ENCODE results near the gene FAM20A. TPM values are rescaled to one million over a fixed set of nuclear protein-coding genes. Genes with fewer than 3 reads are reported as not detected.

The FAM20A gene
- polyA plus RNA-seq, 1 donor (not counting 4 experiments of a cell fraction or from before 2014, with no cell fraction given): not detected

GRCh38 chr17:68491381-68492231 is 109.6 kb downstream of the FAM20A start:
- peaks cover 3% of the 10 kb centered on the region for H3K27me3 ChIP-seq (ENCODE audit: control insufficient read depth, extremely low read depth, insufficient read depth, low read length)
- peak overlapping the region; percentile 43 for H3K4me2 ChIP-seq (ENCODE audit: control insufficient read depth, extremely low read depth, insufficient read depth, low read depth, low read length)
- no peaks in the 10 kb centered on the region for H3K9me1 ChIP-seq (ENCODE audit: control insufficient read depth, extremely low read depth, insufficient read depth, low read length)
- no peak for DNase-seq (ENCODE audit: low read depth, low spot score)
- no peaks in the 10 kb centered on the region for H4K20me1 ChIP-seq (ENCODE audit: control insufficient read depth, extremely low read depth, insufficient read depth, low read length)
- H3K36me3 ChIP-seq (ENCODE audit: control insufficient read depth in 2 of 2, extremely low read depth in 1 of 2, insufficient read depth in 2 of 2, low read length in 2 of 2): no peaks in the 10 kb centered on the region
- peak; percentile 56 for FAIRE-seq
- H3K9ac ChIP-seq (ENCODE audit: control insufficient read depth, extremely low read depth, insufficient read depth, low read length): no peak overlapping the region
- no peak overlapping the region for H3K27ac ChIP-seq (ENCODE audit: control insufficient read depth, insufficient read depth, low read length)
- H3K4me1 ChIP-seq (ENCODE audit: control insufficient read depth, extremely low read depth, insufficient read depth, low read length): peaks cover 2% of the 10 kb centered on the region
- H3K4me3 ChIP-seq (ENCODE audit: control insufficient read depth in 2 of 3, extremely low read depth in 1 of 3, insufficient read depth in 2 of 3, low read depth in 1 of 3, low read length in 3 of 3): no peak overlapping the region
- no peaks in the 10 kb centered on the region for H3K79me2 ChIP-seq (ENCODE audit: control insufficient read depth, insufficient read depth, low read length)
- no peaks in the 10 kb centered on the region for H3K9me3 ChIP-seq (ENCODE audit: control insufficient read depth, low read depth, low read length)
- H2AFZ ChIP-seq (ENCODE audit: control insufficient read depth, low read length): no peak overlapping the region
- dilution Hi-C loops (cut with MboI; ENCODE audit: extremely low pct_ligation_motif_present, low sequenced_read_pairs): no loop called here
- TF ChIP-seq CTCF (optimal IDR thresholded peaks at IDR 0.05 in 1 of 3, IDR thresholded peaks at IDR 0.05 in 1 of 3, conservative IDR thresholded peaks at IDR 0.05 in 1 of 3; ENCODE audit: extremely low read depth in 1 of 3, insufficient read depth in 2 of 3, low read length in 3 of 3) (no peak), EZH2 (IDR thresholded peaks at IDR 0.05; ENCODE audit: low read length) (no peak)

GRCh38 chr17:68489919-68490318 is 111.2 kb downstream of the FAM20A start:
- no peak overlapping the region for H3K27ac ChIP-seq (ENCODE audit: control insufficient read depth, insufficient read depth, low read length)

More at GRCh38 chr17:68489919-68490318, 111.2 kb downstream of the FAM20A start:
- H2AFZ ChIP-seq (ENCODE audit: control insufficient read depth, low read length): no peak overlapping the region
- TF ChIP-seq CTCF (optimal IDR thresholded peaks at IDR 0.05 in 1 of 3, IDR thresholded peaks at IDR 0.05 in 1 of 3, conservative IDR thresholded peaks at IDR 0.05 in 1 of 3; ENCODE audit: extremely low read depth in 1 of 3, insufficient read depth in 2 of 3, low read length in 3 of 3): no peak
- no peak for TF ChIP-seq EZH2 (IDR thresholded peaks at IDR 0.05; ENCODE audit: low read length)
- no peaks in the 10 kb centered on the region for H3K9me3 ChIP-seq (ENCODE audit: control insufficient read depth, low read depth, low read length)
- FAIRE-seq (no peak), DNase-seq (ENCODE audit: low read depth, low spot score) (no peak)
- no peaks in the 10 kb centered on the region for H3K36me3 ChIP-seq (ENCODE audit: control insufficient read depth in 2 of 2, extremely low read depth in 1 of 2, insufficient read depth in 2 of 2, low read length in 2 of 2)
- peaks cover 3% of the 10 kb centered on the region for H3K27me3 ChIP-seq (ENCODE audit: control insufficient read depth, extremely low read depth, insufficient read depth, low read length)
- no peak overlapping the region for H3K9ac ChIP-seq (ENCODE audit: control insufficient read depth, extremely low read depth, insufficient read depth, low read length)
- no peaks in the 10 kb centered on the region for H4K20me1 ChIP-seq (ENCODE audit: control insufficient read depth, extremely low read depth, insufficient read depth, low read length)
- dilution Hi-C loops (cut with MboI; ENCODE audit: extremely low pct_ligation_motif_present, low sequenced_read_pairs): no loop called here
- no peaks in the 10 kb centered on the region for H3K79me2 ChIP-seq (ENCODE audit: control insufficient read depth, insufficient read depth, low read length)
- no peak overlapping the region for H3K4me3 ChIP-seq (ENCODE audit: control insufficient read depth in 2 of 3, extremely low read depth in 1 of 3, insufficient read depth in 2 of 3, low read depth in 1 of 3, low read length in 3 of 3)
- peaks cover 2% of the 10 kb centered on the region for H3K4me1 ChIP-seq (ENCODE audit: control insufficient read depth, extremely low read depth, insufficient read depth, low read length)
- no peaks in the 10 kb centered on the region for H3K9me1 ChIP-seq (ENCODE audit: control insufficient read depth, extremely low read depth, insufficient read depth, low read length)
- no peak overlapping the region for H3K4me2 ChIP-seq (ENCODE audit: control insufficient read depth, extremely low read depth, insufficient read depth, low read depth, low read length)

Other genes starting within 250 kb of the FAM20A start
- gene WIPI1, start 143.9 kb downstream of the FAM20A start, polyA plus RNA-seq: 49.4 to 70.8 TPM (median 62.3 TPM) in 3 replicates
- 149 to 212 TPM (median 176 TPM) in 3 replicates for gene PRKAR1A, start 88.9 kb downstream of the FAM20A start, polyA plus RNA-seq

Data from keratinocyte (primary cell).